Central memory CD8-positive, alpha-beta T cell (primary cell): ENCODE measurements around the gene EXOC4.

ENCODE experiments used
- ATAC-seq: fragments of 150-1000 bp; cut with Tn5 transposase; replicated peaks from 2 replicates; pipeline ENCODE4 v1.10.0; 2022; ENCODE audit warnings: mild to moderate bottlenecking, moderate FRiP score, moderate number of reproducible peaks; ENCODE audit not compliant: poor library complexity, severe bottlenecking; ENCODE audit errors: extremely low read depth
- DNase-seq, 2 donors: peaks; one replicate each; pipeline ENCODE4 v3.0.0; 2021; ENCODE audit warnings: low spot score in 2 of 2
- H3K27ac Mint-ChIP-seq: one replicate; pipeline ENCODE4 v1.8.0; 2022; ENCODE audit warnings: low read depth, mild to moderate bottlenecking, moderate library complexity, mixed read lengths
- H3K27me3 Mint-ChIP-seq: one replicate; pipeline ENCODE4 v1.8.0; 2022; ENCODE audit warnings: mixed read lengths
- H3K36me3 Mint-ChIP-seq: one replicate; pipeline ENCODE4 v1.8.0; 2022; ENCODE audit warnings: mild to moderate bottlenecking, moderate library complexity, mixed read lengths; ENCODE audit not compliant: insufficient read depth
- H3K4me1 Mint-ChIP-seq: one replicate; pipeline ENCODE4 v1.8.0; 2022; ENCODE audit warnings: mixed read lengths
- H3K4me3 Mint-ChIP-seq: one replicate; pipeline ENCODE4 v1.8.0; 2022; ENCODE audit warnings: mild to moderate bottlenecking, moderate library complexity, mixed read lengths
- H3K9me3 Mint-ChIP-seq: one replicate; pipeline ENCODE4 v1.8.0; 2022; ENCODE audit warnings: mixed read lengths

EXOC4 gene

DNA sequence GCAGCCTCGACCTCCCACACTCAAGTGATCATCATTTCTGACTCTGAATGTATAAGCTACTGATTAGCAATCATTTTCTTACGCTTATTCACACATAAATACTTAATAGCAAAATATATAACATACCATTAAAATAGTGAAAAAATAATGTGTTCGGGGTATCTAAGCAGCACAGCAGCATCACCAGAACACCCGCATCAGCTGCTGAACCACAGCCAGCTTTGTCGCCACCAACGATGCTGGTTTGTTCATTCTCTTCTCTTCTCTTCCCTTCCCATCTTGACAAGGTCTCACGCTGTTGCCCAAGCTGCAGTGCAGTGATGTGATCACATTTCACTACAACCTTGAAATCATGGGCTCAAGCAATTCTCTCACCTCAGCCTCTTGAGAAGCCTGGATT is 449.2 kb downstream of the EXOC4 start:
- ATAC-seq (no peak), DNase-seq (no peak)
- H3K9me3 Mint-ChIP-seq = no peaks in the 10 kb centered on the region
- no peaks in the 10 kb centered on the region for H3K4me1 Mint-ChIP-seq
- no peak overlapping the region for H3K27ac Mint-ChIP-seq
- H3K36me3 Mint-ChIP-seq = no peaks in the 10 kb centered on the region
- H3K4me3 Mint-ChIP-seq = no peak overlapping the region
- H3K27me3 Mint-ChIP-seq = no peaks in the 10 kb centered on the region

DNA sequence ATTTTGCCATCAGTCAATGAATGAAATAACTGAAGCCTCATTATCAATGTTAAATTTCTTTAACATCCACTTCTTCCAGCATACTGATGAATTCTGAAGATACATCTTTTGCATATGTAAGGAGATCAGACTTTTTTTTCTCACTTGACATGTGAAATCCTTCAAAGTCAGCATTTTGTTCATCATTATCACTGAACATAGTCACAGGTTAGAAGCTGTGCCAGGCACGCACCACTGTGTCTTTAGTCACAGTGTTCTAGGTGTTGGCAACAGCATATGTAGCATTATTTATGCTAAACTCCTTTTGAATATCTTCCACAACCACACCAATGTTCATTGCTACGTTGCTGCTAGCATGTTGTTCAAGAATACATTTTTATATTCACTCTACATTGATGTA is 450.1 kb downstream of the EXOC4 start:
- DNase-seq = no peak
- Mint-ChIP-seq H3K9me3 (no peaks in the 10 kb centered on the region), H3K4me1 (no peaks in the 10 kb centered on the region), H3K27me3 (no peaks in the 10 kb centered on the region), H3K36me3 (no peaks in the 10 kb centered on the region), H3K27ac (no peak overlapping the region), H3K4me3 (no peak overlapping the region)
- ATAC-seq = no peak

DNA sequence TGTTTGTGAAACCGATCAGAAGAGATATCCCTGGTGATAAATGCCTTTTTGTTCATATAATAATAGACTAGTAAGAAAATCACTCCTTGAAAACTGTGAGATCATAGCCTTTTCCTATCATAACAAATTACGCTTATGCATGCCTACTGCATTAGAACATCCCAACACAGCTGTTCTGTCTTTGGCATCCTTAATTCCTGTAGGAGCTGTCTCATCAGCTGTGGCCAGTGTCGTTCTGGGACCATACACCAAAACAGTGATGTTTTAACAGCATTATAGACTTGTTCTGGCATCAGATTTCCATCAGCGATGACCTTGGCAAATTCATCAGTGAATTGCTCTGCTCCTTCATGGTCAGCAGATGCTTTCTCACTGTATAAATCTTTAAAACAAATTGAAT is 450.7 kb downstream of the EXOC4 start:
- Mint-ChIP-seq H3K9me3 (no peaks in the 10 kb centered on the region), H3K4me3 (no peak overlapping the region), H3K27ac (no peak overlapping the region), H3K27me3 (no peaks in the 10 kb centered on the region), H3K36me3 (no peaks in the 10 kb centered on the region), H3K4me1 (no peaks in the 10 kb centered on the region)
- DNase-seq (no peak), ATAC-seq (no peak)

DNA sequence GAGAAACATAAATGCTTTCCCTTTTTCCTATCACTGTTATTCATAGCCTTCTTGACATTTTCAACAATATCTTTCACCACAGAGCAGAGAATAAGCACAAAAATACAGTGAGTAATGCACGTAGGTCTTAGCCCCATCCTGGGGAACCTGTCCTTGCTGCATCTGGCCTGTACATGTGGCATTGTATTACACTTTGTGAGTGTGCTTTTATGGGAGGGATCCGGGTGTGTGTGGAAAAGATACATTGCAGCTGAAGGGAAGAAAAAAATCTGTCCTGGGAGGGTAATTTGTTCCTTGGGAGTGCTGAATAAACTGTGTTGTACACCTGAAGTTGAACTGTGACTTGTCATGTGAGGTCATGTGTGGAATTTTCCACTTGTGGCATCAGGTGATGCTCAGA is 451.6 kb downstream of the EXOC4 start:
- ATAC-seq = no peak
- peaks cover 7% of the 10 kb centered on the region for H3K4me1 Mint-ChIP-seq
- H3K27ac Mint-ChIP-seq = no peak overlapping the region
- DNase-seq = no peak
- no peaks in the 10 kb centered on the region for H3K27me3 Mint-ChIP-seq
- H3K9me3 Mint-ChIP-seq = no peaks in the 10 kb centered on the region
- H3K36me3 Mint-ChIP-seq = no peaks in the 10 kb centered on the region
- no peak overlapping the region for H3K4me3 Mint-ChIP-seq

DNA sequence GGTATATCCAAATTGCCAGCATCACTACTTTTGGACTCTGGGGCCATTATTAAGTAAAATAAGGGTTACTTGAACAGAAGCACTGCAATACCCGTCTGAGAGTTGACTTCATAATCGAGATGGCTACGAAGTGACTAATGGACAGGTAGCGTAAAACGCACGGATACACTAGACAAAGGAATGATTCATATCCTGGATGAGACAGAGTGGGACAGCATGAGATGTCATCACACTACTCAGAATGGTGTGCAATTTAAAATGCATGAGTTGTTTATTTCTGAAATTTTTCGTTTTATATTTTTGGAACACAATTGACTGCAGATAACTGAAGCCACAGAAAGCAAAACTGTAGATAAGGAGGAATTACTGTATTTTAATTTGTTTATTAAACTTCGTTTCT is 452.7 kb downstream of the EXOC4 start:
- no peak overlapping the region for H3K4me3 Mint-ChIP-seq
- peaks cover 10% of the 10 kb centered on the region for H3K4me1 Mint-ChIP-seq
- H3K27me3 Mint-ChIP-seq = no peaks in the 10 kb centered on the region
- no peak overlapping the region for H3K27ac Mint-ChIP-seq
- DNase-seq = no peak
- ATAC-seq = no peak
- no peaks in the 10 kb centered on the region for H3K36me3 Mint-ChIP-seq
- no peaks in the 10 kb centered on the region for H3K9me3 Mint-ChIP-seq

DNA sequence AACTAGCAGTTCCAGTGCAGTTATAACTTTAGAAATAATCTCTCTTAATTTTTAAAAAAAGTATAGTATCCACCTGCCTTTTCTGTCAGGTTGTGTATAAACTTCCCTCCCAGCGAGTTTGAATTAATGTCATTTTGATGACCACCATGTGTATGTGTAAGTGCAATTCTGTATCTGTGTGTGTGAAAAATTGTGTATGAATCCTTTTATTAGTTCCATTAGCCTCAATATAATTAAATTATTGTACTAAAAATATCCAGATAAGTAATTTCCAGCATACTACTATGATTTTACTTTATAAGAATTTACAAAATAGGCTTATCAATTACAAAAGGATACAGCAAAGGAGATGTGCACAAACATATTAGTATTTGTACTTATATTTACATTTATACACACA is 453.1 kb downstream of the EXOC4 start:
- H3K9me3 Mint-ChIP-seq = no peaks in the 10 kb centered on the region
- DNase-seq (no peak), ATAC-seq (no peak)
- H3K4me3 Mint-ChIP-seq = no peak overlapping the region
- peaks cover 10% of the 10 kb centered on the region for H3K4me1 Mint-ChIP-seq
- no peaks in the 10 kb centered on the region for H3K36me3 Mint-ChIP-seq
- H3K27ac Mint-ChIP-seq = no peak overlapping the region
- H3K27me3 Mint-ChIP-seq = no peaks in the 10 kb centered on the region

DNA sequence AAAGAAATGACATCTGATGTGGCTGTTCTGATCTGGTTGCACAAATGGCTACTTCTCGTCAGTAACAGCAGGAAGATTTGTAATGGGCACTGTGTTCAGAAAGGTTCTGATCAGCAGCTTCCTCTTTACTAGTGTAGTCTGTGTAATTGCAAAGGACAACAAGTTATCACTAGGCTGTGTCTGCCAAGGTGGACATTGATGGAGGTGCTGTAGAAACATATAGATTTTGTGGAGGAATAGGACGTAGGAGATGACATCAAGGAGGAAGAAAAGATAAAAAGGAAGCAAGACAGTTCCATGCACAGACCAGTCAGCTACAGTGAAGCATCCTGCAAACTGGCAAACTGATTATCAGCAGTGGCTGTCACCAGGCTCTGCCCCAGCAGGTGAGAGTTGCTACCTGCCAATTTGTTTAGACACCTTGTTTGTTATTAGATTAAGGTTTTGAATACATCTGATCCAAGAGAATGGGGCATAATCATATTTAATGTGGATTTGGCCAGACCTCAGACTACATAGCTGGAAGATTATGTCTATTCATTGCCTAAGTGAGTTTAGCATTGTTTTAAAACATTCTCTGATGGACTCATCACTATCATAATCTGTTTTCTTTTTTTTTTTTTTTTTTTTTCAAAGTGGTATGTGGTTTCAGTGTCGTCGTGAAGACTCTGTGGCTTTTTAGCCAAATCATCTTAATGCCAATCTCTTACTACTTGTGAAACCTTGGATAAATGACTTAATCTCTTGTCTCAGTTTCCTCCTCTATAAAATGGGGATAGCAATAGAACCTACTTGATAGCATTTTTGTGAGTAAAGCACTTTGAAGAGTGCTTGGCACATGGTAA is 456.4 kb downstream of the EXOC4 start:
- peaks cover 6% of the 10 kb centered on the region for H3K36me3 Mint-ChIP-seq
- H3K4me3 Mint-ChIP-seq = no peak overlapping the region
- no peak for DNase-seq
- ATAC-seq = no peak
- H3K4me1 Mint-ChIP-seq = peaks cover 10% of the 10 kb centered on the region
- H3K27ac Mint-ChIP-seq = no peak overlapping the region
- no peaks in the 10 kb centered on the region for H3K9me3 Mint-ChIP-seq
- H3K27me3 Mint-ChIP-seq = no peaks in the 10 kb centered on the region

DNA sequence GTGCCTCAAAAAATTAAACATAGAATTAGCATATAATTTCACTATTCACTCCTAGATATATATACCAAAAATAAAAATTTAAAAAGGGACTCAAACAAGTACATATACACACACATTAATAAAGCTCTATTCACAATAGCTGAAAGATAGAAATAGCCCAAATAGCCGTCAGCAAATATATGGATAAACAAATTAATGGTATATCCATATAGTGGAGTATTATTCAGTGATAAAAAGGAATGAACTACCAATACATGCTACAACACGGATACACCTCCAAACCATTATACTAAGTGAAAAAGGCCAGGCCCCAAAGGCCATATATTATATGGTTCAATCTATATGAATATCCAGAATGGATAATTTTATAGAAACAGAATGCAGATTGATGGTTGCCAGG is 459.7 kb downstream of the EXOC4 start:
- Mint-ChIP-seq H3K4me1 (peaks cover 10% of the 10 kb centered on the region), H3K27ac (no peak overlapping the region), H3K4me3 (no peak overlapping the region), H3K9me3 (no peaks in the 10 kb centered on the region), H3K27me3 (no peaks in the 10 kb centered on the region), H3K36me3 (peaks cover 6% of the 10 kb centered on the region)
- ATAC-seq (no peak), DNase-seq (no peak)

DNA sequence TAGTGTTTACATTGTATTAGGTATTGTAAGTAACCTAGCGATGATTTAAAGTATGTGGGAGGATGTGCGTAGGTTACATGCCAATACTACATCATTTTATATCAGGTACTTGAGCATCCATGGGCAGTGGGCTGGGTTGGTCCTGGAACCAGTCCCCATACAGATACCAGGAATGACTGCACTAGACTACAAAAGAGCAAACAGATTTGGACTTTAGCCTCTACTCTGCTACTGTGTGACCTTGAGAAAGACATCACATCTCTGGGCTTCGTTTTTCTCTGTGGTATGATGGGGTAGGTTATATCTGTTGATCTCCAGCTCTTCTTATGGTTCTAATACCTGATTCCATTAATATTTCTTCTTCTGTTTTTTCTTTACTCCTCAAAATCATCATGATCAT is 461.8 kb downstream of the EXOC4 start:
- Mint-ChIP-seq H3K9me3 (no peaks in the 10 kb centered on the region), H3K27ac (no peak overlapping the region), H3K4me1 (peaks cover under 1% of the 10 kb centered on the region), H3K36me3 (peaks cover 6% of the 10 kb centered on the region), H3K4me3 (no peak overlapping the region), H3K27me3 (no peaks in the 10 kb centered on the region)
- DNase-seq (no peak), ATAC-seq (no peak)

DNA sequence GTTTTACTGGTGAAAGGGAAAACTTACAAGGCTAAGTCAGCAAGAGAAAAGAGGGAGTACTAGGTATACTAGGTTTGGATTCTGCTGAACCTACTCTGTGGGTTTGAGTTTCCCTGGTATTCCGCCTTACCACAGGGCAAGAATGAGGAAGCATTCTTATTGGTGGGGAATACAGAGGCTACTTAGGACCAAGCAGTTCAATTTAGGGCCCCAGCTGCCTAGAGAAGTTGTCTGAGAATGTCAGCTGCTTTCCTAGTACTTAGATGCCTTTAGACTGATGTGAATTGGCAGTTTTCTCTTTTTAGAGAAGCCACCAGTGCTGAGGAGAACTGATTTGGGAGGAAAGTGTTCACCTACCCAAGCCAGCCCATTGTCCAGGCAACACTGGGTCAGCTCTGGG is 465.3 kb downstream of the EXOC4 start:
- no peak for ATAC-seq
- no peak overlapping the region for H3K4me3 Mint-ChIP-seq
- no peak for DNase-seq
- H3K4me1 Mint-ChIP-seq = no peaks in the 10 kb centered on the region
- H3K27me3 Mint-ChIP-seq = no peaks in the 10 kb centered on the region
- no peak overlapping the region for H3K27ac Mint-ChIP-seq
- H3K36me3 Mint-ChIP-seq = peaks cover 6% of the 10 kb centered on the region
- H3K9me3 Mint-ChIP-seq = no peaks in the 10 kb centered on the region

DNA sequence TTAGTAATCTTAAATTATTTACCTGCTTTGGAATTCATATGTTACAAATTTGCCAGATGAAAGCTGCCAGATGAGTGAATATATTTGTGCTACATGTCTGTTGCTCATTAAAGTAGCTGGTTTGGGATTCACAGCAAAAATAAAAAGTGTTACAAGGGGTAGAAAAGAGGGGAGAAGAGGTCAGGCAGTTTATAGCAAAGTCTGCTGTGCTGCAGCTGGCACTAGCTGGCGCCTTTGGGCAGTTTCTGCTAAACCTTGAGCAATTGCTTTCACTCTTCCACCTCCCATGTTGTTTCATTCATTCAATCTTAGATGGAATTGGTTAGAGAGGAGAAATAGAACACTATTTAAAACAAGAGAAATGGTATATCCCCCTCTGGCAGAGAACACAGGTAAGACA is 470.2 kb downstream of the EXOC4 start:
- H3K27me3 Mint-ChIP-seq = no peaks in the 10 kb centered on the region
- no peaks in the 10 kb centered on the region for H3K4me1 Mint-ChIP-seq

DNA sequence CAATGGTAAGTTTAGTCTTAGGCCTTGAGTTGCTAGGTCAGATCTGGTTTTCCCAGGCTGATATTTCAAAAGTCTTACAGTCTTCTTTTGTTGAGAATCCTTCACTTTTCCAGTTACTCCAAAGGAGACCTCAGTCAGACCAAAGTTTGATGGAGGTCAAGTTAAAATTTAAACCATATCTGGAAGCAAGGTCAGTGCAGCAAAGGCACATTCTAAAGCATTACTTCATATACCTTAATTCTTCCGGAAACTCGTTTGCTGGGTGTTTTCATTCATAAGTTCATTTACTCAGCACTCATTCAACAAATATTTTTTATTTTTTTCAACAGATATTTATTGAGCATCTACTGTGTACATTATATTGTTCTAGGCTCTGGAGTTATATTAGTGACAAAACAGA is 471.3 kb downstream of the EXOC4 start:
- Mint-ChIP-seq H3K4me1 (no peaks in the 10 kb centered on the region), H3K27ac (no peak overlapping the region), H3K4me3 (no peak overlapping the region), H3K9me3 (no peaks in the 10 kb centered on the region), H3K27me3 (no peaks in the 10 kb centered on the region), H3K36me3 (peaks cover 1% of the 10 kb centered on the region)
- DNase-seq (no peak), ATAC-seq (no peak)

More for the DNA sequence above, 470.2 kb downstream of the EXOC4 start:
- Mint-ChIP-seq H3K4me3 (no peak overlapping the region), H3K9me3 (no peaks in the 10 kb centered on the region), H3K27ac (no peak overlapping the region), H3K36me3 (peaks cover 1% of the 10 kb centered on the region)
- no peak for DNase-seq
- no peak for ATAC-seq

DNA sequence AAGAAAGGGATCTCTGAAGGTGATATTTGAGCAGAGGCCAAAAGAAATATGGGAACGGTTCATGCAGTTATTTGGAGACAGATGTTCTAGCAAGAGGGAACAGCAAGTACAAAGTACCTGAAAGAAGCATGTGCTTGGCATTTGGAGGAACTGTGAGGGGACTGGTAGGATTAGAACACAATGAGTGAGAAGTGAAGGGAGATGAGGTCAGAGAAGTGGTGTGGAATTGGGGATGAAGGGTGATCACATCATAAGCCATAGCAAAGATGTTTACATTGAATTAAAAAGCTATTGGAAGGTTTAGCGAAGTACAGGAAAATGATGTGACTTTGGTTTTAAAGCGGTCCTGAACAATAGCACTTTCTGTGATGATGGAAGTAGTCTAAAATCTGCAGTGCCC is 471.8 kb downstream of the EXOC4 start:
- H3K27ac Mint-ChIP-seq = no peak overlapping the region
- H3K4me3 Mint-ChIP-seq = no peak overlapping the region
- H3K27me3 Mint-ChIP-seq = no peaks in the 10 kb centered on the region
- no peaks in the 10 kb centered on the region for H3K4me1 Mint-ChIP-seq
- no peak for ATAC-seq
- DNase-seq = no peak
- peaks cover 1% of the 10 kb centered on the region for H3K36me3 Mint-ChIP-seq
- H3K9me3 Mint-ChIP-seq = no peaks in the 10 kb centered on the region
